Left renal pelvis (tissue), 4 donors: ENCODE results near the gene UBXN10. TPM values are rescaled to one million over a fixed set of nuclear protein-coding genes. Genes with fewer than 3 reads are reported as not detected.
A peak's percentile ranks its signal among the peaks of the same experiment; 100 is the strongest.
"Not testable (repeated sequence)": the region's sequence is repeated elsewhere in the genome, so short reads cannot be mapped to it uniquely, and the experiment has no call there.

ENCODE experiments used
- DNase-seq, 4 donors: peaks; one replicate each; pipeline ENCODE4 v3.0.0-alpha.2; 2013; ENCODE audit warnings: low read depth in 4 of 4, low spot score in 3 of 4
- polyA plus RNA-seq, 4 donors: library from polyadenylated mRNA; unstranded; fragments of 120-200 nt; gene quantifications; one replicate each; pipeline ENCODE4 v1.2.1, GENCODE V29; 2013; ENCODE audit not compliant: insufficient read length in 4 of 4

The UBXN10 gene
- polyA plus RNA-seq, 4 donors, result 2.2 to 6.5 (median 5.7) TPM

DNA sequence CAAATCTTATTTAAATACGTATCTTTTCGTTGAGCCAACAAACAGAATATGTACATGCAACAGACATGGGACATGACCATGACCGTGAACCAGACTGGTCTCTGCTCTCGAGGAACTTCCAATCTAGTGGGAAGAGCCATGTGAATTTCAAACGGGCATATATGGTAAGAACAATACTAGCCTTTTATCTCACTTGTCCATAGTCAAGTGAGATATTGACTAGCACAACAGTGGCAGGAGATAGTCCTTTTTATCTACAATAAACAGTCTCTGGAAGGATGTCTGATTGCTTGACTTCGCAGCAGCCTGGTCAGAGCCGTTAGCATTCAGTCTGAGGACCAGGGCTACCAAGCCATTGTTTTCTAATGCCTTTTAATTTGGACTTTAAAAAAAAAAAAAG lies 13.0 kb downstream of the UBXN10 start:
- no peak for DNase-seq

DNA sequence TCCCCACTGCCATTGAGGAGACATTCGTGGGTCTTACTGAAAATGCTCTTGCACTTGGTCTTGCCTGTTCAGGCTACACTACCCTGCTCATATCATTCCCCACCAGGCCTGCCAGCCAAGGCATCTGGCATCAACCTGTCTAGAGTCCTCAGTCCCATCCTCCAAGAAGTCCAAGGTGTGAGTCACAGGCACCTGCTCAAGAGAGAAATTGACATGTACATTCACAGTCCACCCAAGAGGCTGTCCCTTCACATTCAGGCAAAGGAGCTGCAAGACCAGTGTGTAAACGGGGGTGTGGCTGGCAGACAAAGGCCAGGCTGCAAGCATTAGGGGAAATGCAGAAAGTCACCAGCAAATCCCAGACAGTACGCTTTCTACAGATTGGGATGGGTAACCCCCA lies 13.5 kb downstream of the UBXN10 start:
- no peak for DNase-seq

- DNase-seq, result no peak
Measured at GRCh38 chr1:20199840-20200239, 13.9 kb downstream of the UBXN10 start.

GRCh38 chr1:20200966-20201365 lies 15.1 kb downstream of the UBXN10 start:
- no peak for DNase-seq

DNA sequence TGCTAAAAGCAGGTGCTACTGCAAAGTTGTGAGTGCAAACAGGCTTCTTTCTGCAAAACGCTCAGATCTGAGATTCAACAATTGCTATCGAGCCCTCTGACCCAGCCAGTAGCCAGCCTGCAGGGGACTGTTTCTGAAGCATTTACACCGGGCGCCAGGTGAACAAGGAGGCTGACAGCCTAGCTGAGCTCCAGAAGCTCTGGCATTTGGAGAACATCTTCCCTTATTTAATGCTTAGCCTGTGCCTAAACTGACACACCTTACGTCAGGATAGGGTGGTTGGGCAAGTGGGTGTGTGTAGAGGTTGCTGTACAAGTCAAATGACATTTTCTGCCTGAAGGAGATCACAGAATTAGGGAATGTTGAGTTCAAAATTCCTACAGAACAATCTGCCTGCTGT lies 16.3 kb downstream of the UBXN10 start:
- DNase-seq, result no peak

- DNase-seq, result no peak
Measured at GRCh38 chr1:20207546-20207945, 21.6 kb downstream of the UBXN10 start.

GRCh38 chr1:20209471-20209870 lies 23.6 kb downstream of the UBXN10 start:
- DNase-seq, result no peak

DNA sequence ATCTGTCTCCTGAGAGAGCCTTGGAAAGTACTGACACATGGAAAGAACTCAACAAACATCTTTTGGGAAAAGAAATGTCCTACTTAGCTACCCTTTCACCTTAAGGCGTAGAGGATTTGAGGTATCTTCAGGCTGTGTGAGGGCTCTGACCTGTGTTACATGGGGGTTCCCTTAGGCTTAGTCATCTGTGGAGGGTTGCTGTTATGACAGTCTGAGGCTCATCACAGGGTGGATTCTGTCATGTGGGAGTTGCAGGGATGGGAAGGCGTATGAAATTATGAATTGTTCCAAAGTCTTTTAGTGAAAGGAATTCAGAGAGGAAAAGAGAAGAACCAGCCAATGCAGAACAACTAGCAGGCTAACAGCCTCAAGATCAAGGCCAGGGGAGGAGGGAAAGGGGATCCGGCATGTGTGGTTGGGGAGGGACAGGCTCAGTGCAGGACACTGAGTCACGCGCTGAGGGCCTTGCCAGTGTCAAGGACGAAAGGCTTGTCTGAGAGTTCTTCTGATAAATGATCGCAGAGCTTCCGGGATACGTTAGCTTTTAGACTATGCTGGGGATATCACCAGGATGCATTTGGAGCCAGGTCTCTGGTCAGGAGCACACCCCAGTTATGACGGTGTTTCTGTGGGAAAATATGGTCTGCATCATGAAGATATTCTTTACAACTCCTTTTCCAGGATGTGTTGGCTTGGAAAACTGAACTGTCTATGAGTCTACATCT lies 25.0 kb downstream of the UBXN10 start:
- DNase-seq, result no peak

DNA sequence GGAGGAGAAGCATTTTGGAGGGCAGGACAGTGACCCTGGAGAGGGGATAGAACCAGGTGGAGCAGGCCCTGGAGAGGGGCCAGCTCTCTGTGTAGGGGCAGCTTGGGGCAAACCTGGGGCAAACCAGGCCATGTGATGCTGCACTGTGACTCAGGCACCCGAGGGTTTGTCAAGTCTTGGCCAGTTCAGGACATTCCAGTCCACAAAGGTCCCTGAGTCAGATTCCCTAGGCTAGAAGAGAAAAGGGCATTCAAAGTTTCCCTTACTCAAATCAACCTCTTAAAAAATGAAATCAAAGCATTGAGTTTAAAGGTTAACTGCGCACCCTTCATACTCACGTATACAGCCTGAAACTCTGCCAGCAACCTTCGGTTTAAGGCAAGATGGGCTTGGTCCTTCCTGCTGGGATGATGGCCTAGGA lies 25.6 kb downstream of the UBXN10 start:
- DNase-seq, result no peak

GRCh38 chr1:20212085-20212684 lies 26.3 kb downstream of the UBXN10 start:
- DNase-seq, result no peak

- DNase-seq, result peak; percentile 48 to 80 (median 68)
Measured at GRCh38 chr1:20212685-20213331, 26.9 kb downstream of the UBXN10 start.

DNA sequence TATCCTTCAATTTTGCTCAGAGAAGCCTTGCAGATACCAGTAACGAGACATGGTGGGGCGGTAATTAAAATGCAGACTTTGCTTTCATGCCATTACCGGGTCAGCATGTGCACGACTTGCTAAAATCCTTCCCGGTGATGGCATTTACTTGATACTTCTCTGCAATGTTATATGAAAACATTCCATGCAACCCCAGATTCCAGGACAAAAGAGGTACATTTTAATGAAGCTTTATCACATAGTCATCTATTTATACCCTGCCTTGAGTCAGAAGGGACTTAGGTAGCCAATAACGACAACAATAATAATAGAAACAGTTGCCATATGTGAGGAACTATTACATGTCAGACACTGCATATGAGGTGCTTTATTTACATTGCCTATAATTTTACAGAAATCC lies 29.8 kb downstream of the UBXN10 start:
- DNase-seq, result no peak

GRCh38 chr1:20216574-20216973 lies 30.7 kb downstream of the UBXN10 start:
- no peak for DNase-seq

- not testable (repeated sequence) for DNase-seq
Measured at GRCh38 chr1:20219053-20219452, 33.2 kb downstream of the UBXN10 start.

GRCh38 chr1:20220036-20220435 lies 34.1 kb downstream of the UBXN10 start:
- DNase-seq, result no peak

DNA sequence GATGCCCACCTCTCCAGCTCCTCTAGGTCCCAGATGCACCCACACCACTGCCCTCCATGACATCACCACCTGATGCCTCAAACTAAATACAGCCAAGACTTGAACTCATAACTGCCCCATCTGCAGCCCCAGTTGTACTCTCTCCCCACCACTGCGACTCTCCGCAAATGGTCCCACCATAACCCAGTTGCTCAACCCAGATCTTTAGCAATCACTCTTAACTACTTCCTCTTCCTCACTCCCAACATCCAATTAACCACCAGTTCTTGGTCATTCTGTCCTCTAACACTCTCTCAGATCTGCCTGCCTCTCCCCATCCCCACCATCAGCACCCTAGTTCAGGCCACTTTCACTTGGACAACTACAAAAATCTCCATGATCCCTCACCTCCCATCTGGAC lies 37.2 kb downstream of the UBXN10 start:
- DNase-seq, result no peak

DNA sequence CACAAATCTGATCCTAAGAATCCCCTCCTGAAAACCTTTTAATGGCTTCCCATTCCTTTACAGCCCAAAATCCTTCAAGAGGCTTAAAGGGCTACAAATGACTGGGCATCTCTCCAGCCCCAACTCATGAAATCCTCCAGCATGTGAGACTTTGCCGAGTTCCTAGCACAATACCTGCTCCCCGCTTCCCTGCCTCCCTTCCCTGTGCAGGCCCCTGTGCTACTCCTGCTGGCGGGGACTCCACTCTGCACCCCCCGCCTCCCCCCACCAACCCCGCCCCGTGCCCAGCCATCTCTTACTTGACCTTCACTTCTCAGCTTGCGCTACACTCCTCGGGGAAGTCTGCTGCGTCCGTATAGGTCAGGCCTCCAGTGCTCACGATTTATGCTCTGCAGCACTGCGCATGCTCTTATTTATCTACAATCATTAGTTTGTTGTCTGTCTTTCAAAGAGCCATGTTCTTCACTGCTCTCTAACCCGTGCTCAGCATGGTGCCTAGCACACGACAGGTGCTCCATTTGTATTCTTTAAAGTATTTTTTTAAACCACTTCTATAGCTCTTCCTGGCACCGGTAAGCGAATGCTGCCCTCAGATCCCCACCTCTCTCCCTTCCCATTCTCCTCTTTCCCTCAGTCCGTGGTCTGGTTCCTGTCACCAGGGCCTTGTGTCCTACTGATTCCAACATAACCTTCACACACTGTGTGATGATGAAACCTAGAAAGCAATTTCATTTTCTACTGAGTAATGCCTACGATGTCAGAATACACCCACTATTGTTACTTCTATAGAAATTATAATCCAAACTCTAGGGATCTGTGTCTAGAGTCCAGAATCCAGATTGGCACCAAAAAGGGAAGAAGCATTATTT lies 37.9 kb downstream of the UBXN10 start:
- DNase-seq, result peak in 1 of 4 donors; percentile 50

GRCh38 chr1:20224546-20224945 lies 38.6 kb downstream of the UBXN10 start:
- no peak for DNase-seq

DNA sequence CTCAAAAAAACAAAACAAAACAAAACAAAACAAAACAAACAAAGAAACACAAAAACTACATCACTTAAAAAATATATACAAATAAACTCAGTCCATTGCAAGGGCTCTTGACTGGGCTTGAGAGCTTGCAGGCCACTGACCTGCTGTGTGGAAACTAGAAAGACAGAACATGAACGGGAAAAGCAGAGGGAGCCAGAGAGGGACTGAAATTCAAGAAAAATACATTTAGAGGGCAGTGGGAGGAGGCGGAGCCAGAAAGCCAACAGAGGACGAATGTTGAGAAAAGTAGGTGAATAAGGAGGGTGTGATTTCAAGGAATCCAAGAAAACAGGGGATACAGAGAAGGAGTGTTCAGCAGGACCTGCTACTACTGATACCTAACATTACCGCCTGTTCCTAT lies 41.8 kb downstream of the UBXN10 start:
- no peak for DNase-seq

GRCh38 chr1:20228314-20228825 lies 42.5 kb downstream of the UBXN10 start:
- DNase-seq, result no peak

GRCh38 chr1:20229171-20229570 lies 43.3 kb downstream of the UBXN10 start:
- DNase-seq, result no peak
